ENCODE results near the gene SNX5.
A peak's percentile ranks its signal among the peaks of the same experiment; 100 is the strongest.

Gene SNX5

GRCh38 chr20:17968366-17969277 is at the start of gene SNX5, which contains the start of gene MGME1:
Gene SNX5, minus strand, starts transcription at chr20:17968794. Its CDS starts 369 bp downstream, at chr20:17968425.
Gene MGME1, plus strand, starts transcription at chr20:17969018. Its CDS starts 842 bp downstream, at chr20:17969860.
- DNase-seq (ENCODE audit: low read depth), result peak; percentile 98

DNA sequence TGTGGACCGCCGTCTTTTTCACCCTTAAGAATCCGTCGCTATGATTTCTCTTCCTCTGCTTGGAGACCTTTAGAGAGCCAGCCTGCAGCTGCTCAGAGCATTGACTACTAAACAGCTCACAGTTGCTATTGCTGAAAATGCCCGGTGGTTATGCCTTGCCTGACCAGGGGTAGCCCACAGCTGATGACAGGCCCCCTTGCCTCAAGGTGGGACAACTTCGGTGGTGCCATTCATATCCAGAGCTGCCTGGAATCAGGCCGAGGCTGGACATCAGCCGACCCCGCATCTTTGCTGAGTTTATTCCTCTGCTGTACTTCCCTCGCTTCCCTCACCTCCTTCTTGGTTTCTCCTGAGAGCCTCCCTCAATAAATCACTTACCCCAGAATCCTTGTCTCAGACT is 49.5 kb upstream of the SNX5 start:
- H3K4me3 ChIP-seq (ENCODE audit: low read depth, low read length), result no peak overlapping the region
- no peak for DNase-seq (ENCODE audit: low read depth)

More at GRCh38 chr20:17968366-17969277, at the start of gene SNX5, which contains the start of gene MGME1:
- H3K4me3 ChIP-seq (ENCODE audit: low read depth, low read length), result peak within 1 kb of the TSS; percentile 98

- H3K4me3 ChIP-seq (ENCODE audit: low read depth, low read length), result no peak overlapping the region
- DNase-seq (ENCODE audit: low read depth), result no peak
Measured at GRCh38 chr20:18016772-18017171, 48.2 kb upstream of the SNX5 start.

DNA sequence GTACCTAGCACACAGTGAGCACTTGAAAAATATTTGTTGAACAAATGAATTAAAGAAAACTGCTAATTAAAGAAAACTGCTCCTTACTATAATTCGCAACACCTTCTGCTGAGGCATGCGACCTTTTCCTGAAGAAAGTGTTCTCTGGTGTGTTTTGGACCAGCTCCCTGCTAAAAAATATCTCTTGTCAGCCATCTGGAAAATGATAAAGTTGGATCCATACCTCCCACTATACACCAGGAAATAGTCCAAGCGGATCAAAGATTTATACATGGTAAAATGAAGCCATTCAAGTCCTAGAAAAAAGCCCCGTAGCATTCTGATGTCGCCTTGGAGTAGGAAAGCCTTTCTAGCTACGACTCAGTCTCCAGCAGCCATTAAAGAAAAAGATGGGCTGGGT is 45.8 kb upstream of the SNX5 start:
- no peak for DNase-seq (ENCODE audit: low read depth)
- H3K4me3 ChIP-seq (ENCODE audit: low read depth, low read length), result no peak overlapping the region

DNA sequence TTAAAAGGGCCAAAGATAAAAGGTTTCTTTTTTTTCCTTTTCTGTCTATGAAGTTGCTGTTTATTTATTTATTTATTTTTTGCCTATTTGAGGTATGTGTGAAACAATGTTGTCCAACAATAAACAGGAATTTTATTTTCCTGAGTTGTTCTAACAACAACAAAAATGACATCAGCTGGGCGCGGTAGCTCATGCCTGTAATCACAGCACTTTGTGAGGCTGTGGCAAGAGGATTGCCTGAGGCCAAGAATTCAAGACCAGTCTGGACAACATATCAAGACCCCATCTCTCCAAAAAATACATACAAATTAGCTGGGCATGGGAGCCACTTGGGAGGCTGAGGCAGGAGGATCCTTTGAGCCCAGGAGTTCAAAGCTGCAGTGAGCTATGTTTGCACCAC is 44.3 kb upstream of the SNX5 start:
- no peak for DNase-seq (ENCODE audit: low read depth)
- no peak overlapping the region for H3K4me3 ChIP-seq (ENCODE audit: low read depth, low read length)

DNA sequence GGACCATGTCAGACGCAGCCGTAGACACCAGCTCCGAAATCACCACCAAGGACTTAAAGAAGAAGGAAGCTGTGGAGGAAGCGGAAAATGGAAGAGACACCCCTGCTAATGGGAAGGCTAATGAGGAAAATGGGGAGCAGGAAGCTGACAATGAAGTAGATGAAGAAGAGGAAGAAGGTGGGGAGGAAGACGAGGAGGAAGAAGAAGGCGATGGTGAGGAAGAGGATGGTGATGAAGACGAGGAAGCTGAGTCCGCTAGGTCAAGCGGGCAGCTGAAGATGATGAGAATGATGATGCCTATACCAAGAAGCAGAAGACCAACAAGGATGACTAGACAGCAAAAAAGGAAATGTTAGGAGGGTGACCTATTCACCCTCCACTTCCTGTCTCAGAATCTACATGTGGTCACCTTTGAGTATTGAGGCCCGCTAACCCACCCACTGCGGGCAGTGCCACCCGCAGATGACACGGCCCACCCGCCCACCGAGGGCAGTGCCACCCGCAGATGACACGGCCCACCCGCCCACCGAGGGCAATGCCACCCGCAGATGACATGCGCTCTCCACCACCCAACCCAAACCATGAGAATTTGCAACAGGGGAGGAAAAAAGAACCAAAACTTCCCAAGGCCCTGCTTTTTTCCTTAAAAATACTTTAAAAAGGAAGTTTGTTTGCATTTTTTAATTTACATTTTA is 43.5 kb upstream of the SNX5 start:
- no peak for DNase-seq (ENCODE audit: low read depth)
- no peak overlapping the region for H3K4me3 ChIP-seq (ENCODE audit: low read depth, low read length)

DNA sequence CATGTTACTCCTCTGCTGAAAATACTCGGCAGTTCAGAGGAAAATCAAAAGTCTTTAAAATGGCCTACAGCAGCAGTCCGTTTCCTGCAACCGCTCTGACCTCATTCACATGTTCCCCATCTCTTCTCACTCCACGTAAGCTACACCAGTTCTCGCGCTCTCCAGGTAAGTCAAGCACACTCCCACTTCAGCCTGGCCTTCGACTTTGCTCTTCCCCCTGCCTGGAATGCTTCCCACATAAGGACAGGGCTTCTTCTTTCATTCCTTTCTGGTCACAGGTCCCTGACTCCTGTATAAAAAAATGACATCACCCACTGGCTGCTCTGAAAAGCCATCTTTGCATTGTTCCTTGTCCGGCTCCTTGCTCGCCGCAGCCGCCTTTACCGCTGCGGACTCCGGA is 42.9 kb upstream of the SNX5 start:
- DNase-seq (ENCODE audit: low read depth), result no peak
- no peak overlapping the region for H3K4me3 ChIP-seq (ENCODE audit: low read depth, low read length)

DNA sequence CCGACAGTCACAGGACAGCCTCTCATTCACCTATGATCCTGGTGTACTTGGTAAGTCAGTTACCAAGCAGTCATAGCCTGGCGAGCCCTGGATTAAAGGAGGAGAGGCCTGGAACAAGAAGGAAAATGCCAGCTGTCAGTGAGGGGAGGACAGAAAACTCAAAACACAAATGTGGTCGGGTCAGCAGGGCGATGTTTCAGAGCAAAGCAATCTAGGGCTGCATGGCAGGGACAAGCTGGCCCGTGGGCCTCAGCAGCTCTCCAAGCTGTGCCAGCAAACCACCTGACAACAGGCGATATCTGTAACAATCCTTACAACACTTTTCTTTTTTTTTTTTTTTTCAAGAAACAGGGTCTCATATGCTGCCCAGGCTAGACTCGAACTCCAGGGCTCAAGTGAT is 40.5 kb upstream of the SNX5 start:
- no peak overlapping the region for H3K4me3 ChIP-seq (ENCODE audit: low read depth, low read length)
- DNase-seq (ENCODE audit: low read depth), result no peak

- H3K4me3 ChIP-seq (ENCODE audit: low read depth, low read length), result no peak overlapping the region
Measured at GRCh38 chr20:18007534-18008292, 39.1 kb upstream of the SNX5 start.

DNA sequence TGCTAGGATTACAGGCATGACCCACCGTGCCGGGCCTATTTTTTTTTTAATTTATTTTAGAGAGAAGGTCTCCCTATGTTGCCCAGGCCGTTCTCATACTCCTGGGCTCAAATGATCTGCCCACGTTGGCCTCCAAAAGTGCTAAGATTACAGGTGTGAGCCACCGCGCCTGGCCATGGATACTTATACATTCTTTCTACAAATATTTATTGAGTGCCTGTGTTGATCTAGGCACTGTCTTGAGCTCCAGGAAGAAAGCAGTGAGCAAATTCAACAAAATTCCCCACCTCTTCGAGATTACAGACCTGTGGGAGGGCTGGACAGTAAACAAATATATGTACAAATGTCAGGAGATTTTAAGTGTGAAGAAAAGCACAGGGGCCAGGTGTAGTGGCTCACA is 38.1 kb upstream of the SNX5 start:
- H3K4me3 ChIP-seq (ENCODE audit: low read depth, low read length), result no peak overlapping the region
- no peak for DNase-seq (ENCODE audit: low read depth)

More at GRCh38 chr20:18007534-18008292, 39.1 kb upstream of the SNX5 start:
- no peak for DNase-seq (ENCODE audit: low read depth)

GRCh38 chr20:18005990-18006364 is 37.4 kb upstream of the SNX5 start:
- H3K4me3 ChIP-seq (ENCODE audit: low read depth, low read length), result no peak overlapping the region
- no peak for DNase-seq (ENCODE audit: low read depth)

DNA sequence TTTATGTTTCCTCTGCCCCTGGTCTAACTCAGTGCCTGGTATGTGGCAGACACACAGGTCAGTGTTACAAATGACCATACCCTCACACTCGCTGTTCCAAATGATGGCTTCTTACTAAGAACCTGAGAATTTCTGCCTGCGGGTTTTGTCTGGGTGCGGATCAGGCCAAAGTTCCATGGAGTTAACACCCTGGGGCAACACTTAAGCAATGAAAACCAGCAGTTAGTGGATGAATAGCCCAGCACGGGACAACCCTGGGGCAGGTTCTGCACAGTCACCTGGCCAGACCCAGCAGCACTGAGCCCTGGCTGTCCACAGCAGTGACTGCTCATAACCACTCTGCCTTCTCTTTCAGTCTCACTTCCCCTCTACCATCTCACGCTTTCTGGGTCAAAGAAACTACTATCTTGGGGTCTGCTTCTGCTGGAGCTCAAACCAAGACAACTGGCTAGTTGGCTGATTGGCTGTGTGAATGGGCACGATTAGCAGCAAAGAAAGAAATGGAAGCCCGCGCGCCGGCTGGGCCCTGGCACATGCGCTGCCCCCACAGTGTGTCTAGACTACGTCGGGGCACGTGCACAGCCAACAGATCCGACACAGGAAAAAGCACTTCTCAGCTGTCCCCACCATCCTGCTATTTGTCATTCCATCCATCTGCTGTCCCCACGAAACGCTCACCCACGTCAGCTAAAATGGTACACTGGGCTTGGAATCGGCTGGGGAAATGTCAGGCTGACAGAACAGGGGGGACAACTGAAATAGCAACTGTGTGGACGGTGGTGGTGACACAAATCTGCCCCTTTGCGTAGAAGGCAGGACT is 36.8 kb upstream of the SNX5 start:
- DNase-seq (ENCODE audit: low read depth), result no peak
- no peak overlapping the region for H3K4me3 ChIP-seq (ENCODE audit: low read depth, low read length)

DNA sequence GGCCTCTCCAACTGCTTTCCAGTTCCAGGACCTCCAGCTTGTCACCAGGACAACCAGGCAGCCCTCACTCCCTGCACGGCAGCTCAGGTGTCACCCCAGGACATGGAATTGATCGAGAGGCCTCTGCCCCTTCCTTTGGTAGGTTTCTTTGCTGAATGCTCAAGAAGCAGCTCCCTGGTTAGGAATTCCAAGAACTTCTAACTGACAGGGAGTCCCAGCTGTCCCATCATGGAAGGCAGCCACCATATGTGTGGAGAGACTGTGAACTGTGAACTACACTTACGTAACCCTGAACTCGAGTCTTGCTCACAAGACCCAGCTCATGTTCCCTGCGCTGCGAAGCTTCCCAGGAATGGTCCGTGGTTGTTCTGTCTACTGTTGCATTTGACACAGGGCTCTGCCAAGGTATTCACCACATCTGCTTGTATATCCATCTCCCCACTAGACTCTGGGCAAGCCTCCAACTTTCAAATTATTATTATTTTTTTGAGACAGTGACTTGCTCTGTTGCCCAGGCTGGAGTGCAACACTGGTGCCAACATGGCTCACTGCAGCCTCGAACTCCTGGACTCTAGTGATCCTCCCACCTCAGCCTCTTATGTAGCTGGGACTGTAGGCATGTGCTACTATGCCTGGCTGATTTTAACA is 35.9 kb upstream of the SNX5 start:
- no peak overlapping the region for H3K4me3 ChIP-seq (ENCODE audit: low read depth, low read length)
- DNase-seq (ENCODE audit: low read depth), result peak; percentile 62

- H3K4me3 ChIP-seq (ENCODE audit: low read depth, low read length), result no peak overlapping the region
- no peak for DNase-seq (ENCODE audit: low read depth)
Measured at GRCh38 chr20:18003897-18004296, 35.3 kb upstream of the SNX5 start.

- peak; percentile 67 for DNase-seq (ENCODE audit: low read depth)
- H3K4me3 ChIP-seq (ENCODE audit: low read depth, low read length), result no peak overlapping the region
Measured at GRCh38 chr20:18001131-18001921, 32.7 kb upstream of the SNX5 start.

GRCh38 chr20:17999566-17999965 is 31.0 kb upstream of the SNX5 start:
- H3K4me3 ChIP-seq (ENCODE audit: low read depth, low read length), result no peak overlapping the region
- no peak for DNase-seq (ENCODE audit: low read depth)

GRCh38 chr20:17998446-17998845 is 29.9 kb upstream of the SNX5 start:
- H3K4me3 ChIP-seq (ENCODE audit: low read depth, low read length), result no peak overlapping the region
- DNase-seq (ENCODE audit: low read depth), result no peak

Measured in skeletal muscle cell (primary cell).